NCI-H2171 treated with DMSO at 0.1 percent for 48 hours (cell line): ENCODE measurements around the gene PHKG1.
"Not testable (repeated sequence)": the region's sequence is repeated elsewhere in the genome, so short reads cannot be mapped to it uniquely, and the experiment has no call there.

ENCODE experiments used
- DNase-seq: peaks from one replicate; lab custom pipeline; 2025; lab: John Stamatoyannopoulos, UW

PHKG1 gene

DNA sequence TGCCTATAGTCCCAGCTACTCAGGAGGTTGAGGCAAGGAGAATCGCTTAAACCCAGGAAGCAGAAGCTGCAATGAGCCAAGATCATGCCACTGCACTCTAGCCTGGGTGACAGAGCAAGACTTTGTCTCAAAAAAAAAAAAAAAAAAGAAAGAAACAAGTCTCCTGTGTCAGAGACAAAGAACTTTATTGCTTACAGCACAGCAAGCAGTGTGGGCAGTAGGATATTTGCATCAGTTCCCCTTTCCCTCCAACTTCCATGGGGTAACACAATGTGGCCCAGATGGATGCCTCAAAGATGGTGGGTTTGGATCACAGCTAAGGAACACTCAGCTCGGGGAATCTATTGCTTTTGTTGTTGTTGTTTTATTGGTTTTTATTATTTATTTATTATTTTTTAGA, 47.0 kb downstream of the PHKG1 start:
- DNase-seq = not testable (repeated sequence)

DNA sequence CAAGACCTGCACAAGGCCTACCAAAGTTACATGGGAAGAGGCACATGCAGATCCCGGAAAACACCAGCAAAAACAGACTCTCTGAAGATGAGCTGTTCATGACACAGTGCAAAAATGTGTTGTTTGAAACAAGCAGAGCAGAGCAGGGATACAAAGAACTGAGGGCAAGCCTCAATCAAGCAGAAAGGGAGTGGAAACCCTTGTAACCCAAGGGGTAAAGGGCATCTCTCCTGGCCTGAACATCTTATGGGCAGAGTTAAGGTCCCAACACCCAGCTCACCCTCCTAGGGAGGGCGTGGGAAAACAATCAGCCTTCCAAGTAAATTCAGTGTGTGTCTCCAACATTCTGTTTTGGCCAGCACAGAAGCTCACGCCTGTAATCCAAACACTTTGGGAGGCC, 52.0 kb downstream of the PHKG1 start:
- no peak for DNase-seq

DNA sequence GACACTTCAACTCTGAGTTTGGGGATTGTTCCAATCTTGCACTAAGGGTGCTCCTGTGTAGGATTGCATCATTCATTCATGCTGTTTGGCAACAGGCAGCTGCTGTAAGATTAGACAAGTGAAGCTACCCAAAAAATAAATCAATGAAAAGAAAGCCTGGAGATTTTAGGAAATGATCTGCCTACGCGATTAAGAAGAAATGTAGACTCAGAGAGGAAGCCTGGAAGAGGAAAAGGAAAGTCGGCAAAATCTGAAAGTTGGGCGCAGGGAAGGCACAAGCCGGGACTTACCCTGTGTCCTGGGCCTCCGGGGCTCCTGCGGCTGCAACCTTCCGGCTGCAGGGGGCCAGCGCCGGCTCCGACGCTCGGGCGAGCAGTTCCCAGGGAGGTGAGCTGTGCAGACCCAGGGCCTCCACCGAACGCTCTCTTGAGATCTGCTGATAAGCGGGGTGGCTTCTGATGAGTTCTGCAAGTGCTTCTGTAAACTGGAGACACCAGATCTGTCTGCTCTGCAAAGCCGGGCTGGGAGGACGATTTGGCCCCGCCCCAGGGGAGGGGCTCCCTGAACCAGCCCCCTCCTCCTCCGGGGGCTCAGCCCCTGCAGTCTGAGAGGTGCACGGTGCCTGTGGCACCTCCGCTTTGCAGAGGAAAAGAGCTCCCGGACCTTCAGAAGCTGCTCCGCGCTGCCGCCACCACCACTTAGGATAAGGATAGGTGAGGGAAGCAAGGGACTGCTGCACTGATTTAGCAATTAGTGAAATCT, 58.9 kb downstream of the PHKG1 start:
- peak; percentile 91 for DNase-seq

DNA sequence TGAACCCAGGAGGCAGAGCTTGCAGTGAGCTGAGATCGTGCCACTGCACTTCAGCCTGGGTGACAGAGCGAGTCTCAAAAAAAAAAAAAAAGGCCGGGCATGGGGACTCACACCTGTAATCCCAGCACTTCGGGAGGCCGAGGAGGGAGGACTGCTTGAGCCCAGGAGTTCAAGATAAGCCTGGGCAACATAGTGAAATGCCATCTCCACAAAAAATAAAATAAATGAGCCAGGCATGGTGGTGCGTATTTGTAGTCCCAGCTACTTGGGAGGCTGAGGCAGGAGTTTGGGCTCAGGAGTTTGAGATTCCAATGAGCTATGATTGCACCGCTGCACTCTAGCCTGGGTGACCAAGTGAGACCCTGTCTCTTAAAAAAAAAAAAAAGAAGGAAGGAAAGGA, 60.2 kb downstream of the PHKG1 start:
- DNase-seq = not testable (repeated sequence)

DNA sequence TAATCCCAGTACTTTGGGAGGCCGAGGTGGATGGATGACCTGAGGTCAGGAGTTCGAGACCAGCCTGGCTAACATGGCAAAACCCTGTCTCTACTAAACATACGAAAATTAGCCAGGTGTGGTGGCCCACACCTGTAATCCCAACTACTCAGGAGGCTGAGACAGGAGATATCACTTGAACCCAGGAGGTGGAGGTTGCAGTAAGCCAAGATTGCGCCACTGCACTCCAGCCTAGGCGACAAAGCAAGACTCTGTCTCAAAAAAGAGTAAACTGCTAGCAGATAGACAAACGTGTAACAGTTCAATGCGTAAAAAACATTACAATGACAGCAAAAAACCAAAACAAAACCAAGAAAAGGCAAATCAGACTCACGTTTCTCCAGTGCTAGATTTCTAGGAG, 61.2 kb downstream of the PHKG1 start:
- not testable (repeated sequence) for DNase-seq

DNA sequence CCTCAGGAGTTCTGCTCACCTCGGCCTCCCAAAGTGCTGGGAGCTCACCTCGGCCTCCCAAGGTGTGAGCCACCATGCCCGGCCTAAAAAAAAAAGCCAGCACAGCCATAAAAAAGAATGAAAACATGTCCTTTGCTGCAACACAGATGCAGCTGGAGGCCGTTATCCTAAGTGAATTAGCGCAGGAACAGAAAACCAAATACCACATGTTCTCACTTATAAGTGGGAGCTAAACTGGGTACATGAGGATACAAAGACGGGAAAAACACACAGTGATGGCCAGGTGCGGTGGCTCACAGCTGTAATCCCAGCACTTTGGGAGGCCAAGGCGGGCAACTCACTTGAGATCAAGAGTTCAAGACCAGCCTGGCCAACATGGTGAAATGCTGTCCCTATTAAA, 62.4 kb downstream of the PHKG1 start:
- DNase-seq = no peak
